ENCODE measurements around the gene KIZ. TPM values are rescaled to one million over a fixed set of nuclear protein-coding genes. Genes with fewer than 3 reads are reported as not detected.

Gene KIZ
- total RNA-seq, 1 donor from 2014 or later: 22.9 TPM

DNA sequence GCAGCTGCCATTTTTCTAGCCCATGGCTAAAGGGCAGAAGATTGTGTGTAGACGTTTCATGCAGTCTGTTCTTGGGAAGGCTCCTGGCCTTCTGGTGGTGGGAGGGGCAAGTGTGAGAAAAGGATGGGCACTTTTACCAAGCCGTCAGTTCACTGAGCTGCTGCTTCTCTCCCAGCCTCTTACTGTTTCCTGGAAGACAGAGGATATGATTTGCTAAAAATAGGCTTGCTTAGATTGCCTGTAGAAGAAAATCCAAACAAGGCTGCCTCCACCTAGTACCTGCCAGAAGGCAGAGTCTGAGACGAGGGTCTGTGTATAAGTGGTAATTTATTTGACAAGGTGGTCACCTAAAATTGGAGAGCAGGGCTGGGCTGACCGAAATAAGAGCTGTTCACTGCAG lies 7.5 kb downstream of the KIZ start:
- intact Hi-C loops (cut with DNase I): no loop called here
- DNase-seq (ENCODE audit: low spot score): no peak

- intact Hi-C loops (cut with DNase I): no loop called here
Observed at GRCh38 chr20:21133917-21134622, 8.2 kb downstream of the KIZ start.

GRCh38 chr20:21134883-21135493 lies 9.1 kb downstream of the KIZ start:
- intact Hi-C loops (cut with DNase I): no loop called here

More at GRCh38 chr20:21133917-21134622, 8.2 kb downstream of the KIZ start:
- DNase-seq (ENCODE audit: low spot score): no peak

DNA sequence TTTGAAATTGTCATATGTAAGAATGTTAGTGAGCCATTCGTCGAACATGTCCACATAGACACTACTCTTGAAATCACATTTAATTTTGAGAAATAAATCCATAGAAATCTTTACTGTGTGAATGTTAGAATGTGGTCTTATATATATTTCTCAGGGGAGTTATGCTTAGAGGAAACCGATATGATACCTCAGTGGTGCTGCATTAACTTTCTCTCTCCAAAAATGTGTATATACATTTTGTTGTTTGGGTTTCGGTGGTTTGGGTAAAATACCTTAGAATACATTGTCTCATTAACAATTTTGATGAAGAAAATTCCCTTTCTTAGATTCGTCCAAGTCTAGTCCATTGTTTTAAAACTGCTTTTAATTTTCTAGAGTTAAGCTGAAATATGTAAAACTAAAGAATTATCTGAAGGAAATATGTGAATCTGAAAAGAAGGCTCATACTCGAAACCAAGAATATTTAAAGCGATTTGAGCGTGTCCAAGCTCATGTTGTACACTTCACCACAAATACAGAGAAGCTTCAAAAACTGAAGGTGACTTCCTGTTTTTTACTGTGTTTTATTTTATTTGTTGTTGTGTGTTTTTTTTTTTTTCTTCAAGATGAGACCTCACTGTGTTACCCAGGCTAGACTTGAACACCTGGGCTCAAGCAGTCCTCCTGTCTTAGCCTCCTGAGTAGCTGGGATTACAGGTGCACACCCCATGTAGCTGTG lies 10.3 kb downstream of the KIZ start:
- DNase-seq (ENCODE audit: low spot score): no peak
- intact Hi-C loops (cut with DNase I): no loop called here

More at GRCh38 chr20:21134883-21135493, 9.1 kb downstream of the KIZ start:
- DNase-seq (ENCODE audit: low spot score): no peak

- intact Hi-C loops (cut with DNase I): no loop called here
- no peak for DNase-seq (ENCODE audit: low spot score)
Observed at GRCh38 chr20:21137078-21137477, 11.2 kb downstream of the KIZ start.

- intact Hi-C loops (cut with DNase I): no loop called here
- DNase-seq (ENCODE audit: low spot score): no peak
Observed at GRCh38 chr20:21139881-21140566, 14.1 kb downstream of the KIZ start.

- DNase-seq (ENCODE audit: low spot score): no peak
- intact Hi-C loops (cut with DNase I): no loop called here
Observed at GRCh38 chr20:21141825-21142224, 15.9 kb downstream of the KIZ start.

- DNase-seq (ENCODE audit: low spot score): no peak
- intact Hi-C loops (cut with DNase I): no loop called here
Observed at GRCh38 chr20:21143194-21143890, 17.5 kb downstream of the KIZ start.

DNA sequence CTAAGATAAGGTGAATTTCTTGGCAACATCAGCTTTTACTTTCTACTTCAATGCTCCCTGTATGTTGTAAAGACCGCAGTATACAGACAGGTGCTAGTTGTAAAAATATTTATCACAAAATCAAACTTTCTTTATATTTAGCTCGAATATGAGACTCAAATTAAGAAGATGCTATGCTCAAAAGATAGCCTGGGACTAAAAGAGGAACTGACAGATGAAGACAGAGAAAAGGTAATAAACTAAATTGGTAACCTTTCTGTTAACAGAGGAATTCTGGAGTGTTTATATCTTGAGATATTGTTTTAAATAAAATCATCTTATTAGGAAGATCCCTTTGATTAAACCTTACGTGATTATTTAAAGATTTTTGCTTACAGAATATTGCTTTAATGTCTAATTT lies 19.5 kb downstream of the KIZ start:
- intact Hi-C loops (cut with DNase I): no loop called here
- DNase-seq (ENCODE audit: low spot score): no peak

GRCh38 chr20:21146215-21146614 lies 20.3 kb downstream of the KIZ start:
- intact Hi-C loops (cut with DNase I): no loop called here
- DNase-seq (ENCODE audit: low spot score): no peak

GRCh38 chr20:21147593-21147992 lies 21.7 kb downstream of the KIZ start:
- intact Hi-C loops (cut with DNase I): no loop called here
- DNase-seq (ENCODE audit: low spot score): no peak

DNA sequence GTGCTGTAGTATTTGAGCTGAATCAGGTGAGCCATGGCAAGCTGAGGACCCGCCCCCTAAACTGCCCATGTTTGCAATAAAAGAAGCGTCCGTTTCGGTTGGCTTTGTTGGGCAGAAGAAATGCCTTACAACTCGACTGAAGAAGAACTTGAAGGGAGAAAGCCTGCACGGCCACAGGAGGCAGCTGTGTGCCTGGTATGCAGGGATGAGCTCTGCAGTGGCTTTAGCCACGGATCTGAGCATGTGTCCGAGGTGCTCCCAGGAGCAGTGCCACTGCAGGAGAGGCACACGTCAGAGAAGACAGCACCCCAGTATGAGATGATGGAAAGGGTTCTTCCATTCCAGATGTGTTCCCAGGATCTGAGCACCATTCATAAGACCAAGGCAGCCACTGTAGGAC lies 23.5 kb downstream of the KIZ start:
- intact Hi-C loops (cut with DNase I): no loop called here
- DNase-seq (ENCODE audit: low spot score): no peak

- DNase-seq (ENCODE audit: low spot score): no peak
- intact Hi-C loops (cut with DNase I): no loop called here
Observed at GRCh38 chr20:21151791-21152190, 25.9 kb downstream of the KIZ start.

DNA sequence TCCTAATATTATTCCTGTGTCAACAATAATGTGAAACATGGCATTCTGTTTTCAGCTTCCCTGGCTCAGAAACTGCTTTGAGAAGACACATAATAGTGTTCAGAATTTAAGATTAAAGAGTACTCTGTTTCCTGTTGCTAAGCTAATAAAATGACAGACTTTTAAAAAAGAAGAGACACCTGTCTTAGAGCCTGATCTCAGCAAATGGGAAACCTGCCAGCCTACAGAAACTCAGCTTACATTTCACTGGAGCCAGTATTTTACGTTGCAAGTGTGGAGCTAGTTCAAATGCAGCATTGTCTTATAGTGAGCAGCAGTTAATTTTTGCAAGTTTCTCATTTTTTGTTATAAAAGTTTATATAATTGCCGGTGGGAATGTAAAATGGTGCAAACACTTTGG lies 28.8 kb downstream of the KIZ start:
- DNase-seq (ENCODE audit: low spot score): no peak
- intact Hi-C loops (cut with DNase I): no loop called here

- intact Hi-C loops (cut with DNase I): no loop called here
- DNase-seq (ENCODE audit: low spot score): no peak
Observed at GRCh38 chr20:21155268-21155667, 29.4 kb downstream of the KIZ start.

- intact Hi-C loops (cut with DNase I): no loop called here
- no peak for DNase-seq (ENCODE audit: low spot score)
Observed at GRCh38 chr20:21156266-21156665, 30.4 kb downstream of the KIZ start.

GRCh38 chr20:21157006-21157405 lies 31.1 kb downstream of the KIZ start:
- no peak for DNase-seq (ENCODE audit: low spot score)
- intact Hi-C loops (cut with DNase I): no loop called here

DNA sequence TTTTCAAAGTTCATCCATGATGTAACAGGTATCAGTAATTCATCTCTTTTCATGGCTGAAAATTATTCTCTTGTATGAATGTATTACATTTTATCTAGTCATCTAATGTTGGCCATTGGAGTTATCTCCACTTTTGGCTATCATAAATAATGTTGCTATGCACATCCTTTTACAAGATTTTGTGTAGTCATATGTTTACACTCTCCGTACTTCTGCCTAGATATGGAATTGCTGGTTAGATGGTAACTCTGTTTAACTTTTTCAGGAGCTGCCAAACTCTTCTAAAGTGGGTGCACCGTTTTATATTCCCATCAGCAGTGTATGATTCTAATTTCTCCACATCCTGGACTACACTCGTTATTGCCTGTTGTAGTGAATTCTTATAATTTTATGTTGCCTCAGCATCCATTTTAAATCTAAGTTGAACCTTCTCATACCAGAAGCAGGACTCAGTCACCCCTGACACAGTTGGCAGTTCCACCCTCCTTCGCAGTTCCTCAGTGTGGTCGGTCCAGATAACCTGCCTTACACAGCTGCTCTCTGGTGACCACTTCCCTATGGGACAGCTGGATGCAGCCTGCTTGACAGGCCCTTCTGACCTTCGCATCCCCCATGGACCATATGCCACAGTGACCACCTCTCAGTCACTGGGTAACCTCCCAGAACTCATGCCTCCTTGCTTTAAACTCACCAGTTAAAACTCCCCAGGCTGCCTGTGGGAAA lies 33.9 kb downstream of the KIZ start:
- intact Hi-C loops (cut with DNase I): no loop called here
- DNase-seq (ENCODE audit: low spot score): no peak

DNA sequence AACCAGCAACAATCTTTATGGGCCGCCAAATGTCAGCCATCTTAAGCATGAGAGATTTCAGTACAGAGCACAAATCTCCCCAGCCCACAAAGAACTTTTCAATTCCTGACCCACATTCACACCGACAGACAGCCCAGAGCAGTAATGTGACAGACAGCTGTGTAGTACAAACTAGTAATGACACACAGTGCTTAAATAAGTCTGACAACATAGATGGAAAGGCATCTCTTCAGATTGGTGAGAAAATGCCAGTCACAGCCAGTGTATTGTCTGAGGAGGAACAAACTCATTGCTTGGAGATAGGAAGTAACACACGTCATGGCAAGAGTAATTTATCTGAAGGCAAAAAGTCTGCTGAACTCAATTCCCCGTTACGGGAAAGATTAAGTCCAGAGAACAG lies 36.0 kb downstream of the KIZ start:
- intact Hi-C loops (cut with DNase I): no loop called here
- DNase-seq (ENCODE audit: low spot score): no peak

Measured in cardiac septum (tissue), 1 donor.